Measurements from ENCODE around the gene SGPP2. TPM values are rescaled to one million over a fixed set of nuclear protein-coding genes. Genes with fewer than 3 reads are reported as not detected.

SGPP2 gene
- total and polyA plus RNA-seq, 4 donors = 3.9 to 39.5 (median 23.0) TPM

DNA sequence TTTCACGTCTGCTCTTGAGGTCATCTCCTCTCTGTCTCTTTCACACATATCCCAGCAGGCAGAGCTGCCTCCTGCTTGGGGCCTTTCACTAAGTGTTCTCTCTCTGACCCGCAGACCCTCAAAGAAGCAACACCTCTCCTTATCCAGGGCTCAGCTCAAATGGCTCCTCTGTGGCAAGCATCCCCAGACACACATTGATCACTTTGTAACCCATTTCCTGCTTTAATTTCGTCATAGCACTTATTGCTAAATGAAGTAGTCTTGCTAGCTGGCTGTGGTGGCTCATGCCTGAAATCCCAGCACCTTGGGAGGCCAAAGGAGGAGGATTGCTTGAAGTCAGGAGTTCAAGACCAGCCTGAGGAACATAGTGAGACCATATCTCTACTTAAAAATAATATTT is 41.4 kb downstream of the SGPP2 start:
- no peak overlapping the region for H3K4me3 ChIP-seq
- no peaks in the 10 kb centered on the region for H3K9me3 ChIP-seq (ENCODE audit: control insufficient read depth in 4 of 4, insufficient read depth in 3 of 4, low read length in 3 of 4)
- no peaks in the 10 kb centered on the region for H3K36me3 ChIP-seq (ENCODE audit: control insufficient read depth in 4 of 4, insufficient read depth in 4 of 4, low read length in 4 of 4)
- peaks cover 0 to 11% (median 5%) of the 10 kb centered on the region in 5 donors for H3K4me1 ChIP-seq (ENCODE audit: control insufficient read depth in 5 of 5, insufficient read depth in 5 of 5, low read length in 5 of 5)
- WGBS, 2 donors = 54 to 63% methylated on average over 3 of the region's 3 CpGs
- H3K27me3 ChIP-seq (ENCODE audit: control insufficient read depth in 3 of 3, insufficient read depth in 3 of 3, low read length in 2 of 3) = no peaks in the 10 kb centered on the region
- no peak overlapping the region for H3K9ac ChIP-seq (ENCODE audit: insufficient read depth in 1 of 2, low read length in 2 of 2)
- no peak for ATAC-seq (ENCODE audit: insufficient read depth, low FRiP score)
- TF ChIP-seq, protein P1, sequence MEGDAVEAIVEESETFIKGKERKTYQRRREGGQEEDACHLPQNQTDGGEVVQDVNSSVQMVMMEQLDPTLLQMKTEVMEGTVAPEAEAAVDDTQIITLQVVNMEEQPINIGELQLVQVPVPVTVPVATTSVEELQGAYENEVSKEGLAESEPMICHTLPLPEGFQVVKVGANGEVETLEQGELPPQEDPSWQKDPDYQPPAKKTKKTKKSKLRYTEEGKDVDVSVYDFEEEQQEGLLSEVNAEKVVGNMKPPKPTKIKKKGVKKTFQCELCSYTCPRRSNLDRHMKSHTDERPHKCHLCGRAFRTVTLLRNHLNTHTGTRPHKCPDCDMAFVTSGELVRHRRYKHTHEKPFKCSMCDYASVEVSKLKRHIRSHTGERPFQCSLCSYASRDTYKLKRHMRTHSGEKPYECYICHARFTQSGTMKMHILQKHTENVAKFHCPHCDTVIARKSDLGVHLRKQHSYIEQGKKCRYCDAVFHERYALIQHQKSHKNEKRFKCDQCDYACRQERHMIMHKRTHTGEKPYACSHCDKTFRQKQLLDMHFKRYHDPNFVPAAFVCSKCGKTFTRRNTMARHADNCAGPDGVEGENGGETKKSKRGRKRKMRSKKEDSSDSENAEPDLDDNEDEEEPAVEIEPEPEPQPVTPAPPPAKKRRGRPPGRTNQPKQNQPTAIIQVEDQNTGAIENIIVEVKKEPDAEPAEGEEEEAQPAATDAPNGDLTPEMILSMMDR (IDR thresholded peaks at IDR 0.05; ENCODE audit: control extremely low read depth, extremely low read depth) = no peak
- peak in 1 of 3 donors; percentile 47 for DNase-seq
- no peak overlapping the region for H3K27ac ChIP-seq (ENCODE audit: low read depth in 1 of 2, low read length in 1 of 2)

DNA sequence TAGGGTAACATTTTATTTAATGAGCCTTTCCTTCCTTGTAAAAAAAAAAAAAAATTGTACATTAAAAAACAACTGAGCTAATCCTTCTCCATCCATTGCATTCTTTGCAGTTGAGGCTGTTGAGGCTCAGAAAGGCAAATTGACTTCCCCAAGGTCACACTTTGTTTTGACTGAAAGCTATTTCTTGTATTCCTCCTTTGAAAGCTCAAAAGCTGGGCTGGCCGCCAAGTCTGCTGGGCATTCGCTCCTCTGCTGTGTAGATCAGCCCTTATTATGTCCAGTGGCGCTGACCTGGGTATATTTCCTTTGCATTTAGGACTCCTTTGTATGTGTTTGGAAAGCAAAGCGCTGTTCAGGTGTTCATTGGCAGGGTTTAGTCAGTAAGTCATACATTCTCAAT is 44.0 kb downstream of the SGPP2 start:
- WGBS, 2 donors = 60 to 68% methylated on average over 4 of the region's 4 CpGs
- Histone ChIP-seq H3K27me3 (ENCODE audit: control insufficient read depth in 3 of 3, insufficient read depth in 3 of 3, low read length in 2 of 3) (no peaks in the 10 kb centered on the region), H3K36me3 (ENCODE audit: control insufficient read depth in 4 of 4, insufficient read depth in 4 of 4, low read length in 4 of 4) (no peaks in the 10 kb centered on the region), H3K9me3 (ENCODE audit: control insufficient read depth in 4 of 4, insufficient read depth in 3 of 4, low read length in 3 of 4) (no peaks in the 10 kb centered on the region), H3K4me3 (no peak overlapping the region), H3K9ac (ENCODE audit: insufficient read depth in 1 of 2, low read length in 2 of 2) (no peak overlapping the region), H3K4me1 (ENCODE audit: control insufficient read depth in 5 of 5, insufficient read depth in 5 of 5, low read length in 5 of 5) (peaks cover 0 to 11% (median 5%) of the 10 kb centered on the region in 5 donors), H3K27ac (ENCODE audit: low read depth in 1 of 2, low read length in 1 of 2) (no peak overlapping the region)
- ATAC-seq (ENCODE audit: insufficient read depth, low FRiP score) (no peak), DNase-seq (peak; percentile 61 to 71 (median 64))
- TF ChIP-seq, protein P1 (IDR thresholded peaks at IDR 0.05; ENCODE audit: control extremely low read depth, extremely low read depth) = no peak

DNA sequence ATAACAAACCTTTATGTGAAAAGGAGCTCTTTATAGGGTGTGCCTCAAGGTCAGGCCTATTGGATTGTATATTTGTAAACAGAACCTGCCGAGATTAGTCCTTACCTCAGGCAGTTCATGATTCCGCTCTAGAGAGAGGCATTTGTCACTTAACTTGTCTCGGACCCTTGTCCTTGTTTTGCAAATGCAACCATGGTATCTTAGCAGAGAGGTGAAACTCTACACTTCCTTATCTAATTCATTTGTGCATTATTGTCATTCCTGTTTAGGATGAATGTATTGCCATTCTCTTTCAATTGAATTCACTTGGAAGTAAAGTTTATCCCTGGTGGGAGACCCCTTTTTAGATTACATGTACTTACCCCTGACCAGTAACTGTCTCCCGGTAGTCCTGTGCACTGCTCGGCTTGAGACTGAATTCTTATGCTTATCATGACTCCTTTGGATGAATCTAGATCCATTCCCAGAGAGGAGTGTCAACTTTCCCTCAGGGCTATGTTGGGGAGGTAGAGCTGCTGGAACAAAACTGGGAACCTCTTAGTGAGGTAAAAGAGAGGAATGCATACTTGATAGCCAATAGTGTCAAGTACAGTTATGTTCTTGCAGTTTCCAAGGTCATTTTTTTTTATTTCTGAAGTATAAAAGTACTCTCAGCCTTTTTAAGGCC is 46.6 kb downstream of the SGPP2 start:
- WGBS, 2 donors = 79 to 87% methylated on average over 5 of the region's 5 CpGs
- Histone ChIP-seq H3K27ac (ENCODE audit: low read depth in 1 of 2, low read length in 1 of 2) (no peak overlapping the region), H3K4me1 (ENCODE audit: control insufficient read depth in 5 of 5, insufficient read depth in 5 of 5, low read length in 5 of 5) (peaks cover 0 to 11% (median 2%) of the 10 kb centered on the region in 5 donors), H3K27me3 (ENCODE audit: control insufficient read depth in 3 of 3, insufficient read depth in 3 of 3, low read length in 2 of 3) (no peaks in the 10 kb centered on the region), H3K9me3 (ENCODE audit: control insufficient read depth in 4 of 4, insufficient read depth in 3 of 4, low read length in 3 of 4) (no peaks in the 10 kb centered on the region), H3K4me3 (no peak overlapping the region), H3K9ac (ENCODE audit: insufficient read depth in 1 of 2, low read length in 2 of 2) (no peak overlapping the region), H3K36me3 (ENCODE audit: control insufficient read depth in 4 of 4, insufficient read depth in 4 of 4, low read length in 4 of 4) (no peaks in the 10 kb centered on the region)
- DNase-seq (no peak), ATAC-seq (ENCODE audit: insufficient read depth, low FRiP score) (no peak)
- TF ChIP-seq, protein P1 (IDR thresholded peaks at IDR 0.05; ENCODE audit: control extremely low read depth, extremely low read depth) = no peak

All from lung (tissue), 12 donors.